GM21367 (cell line): ENCODE results near the gene SHQ1.
"Not testable (repeated sequence)": the region's sequence is repeated elsewhere in the genome, so short reads cannot be mapped to it uniquely, and the experiment has no call there.

Experiments used
- ATAC-seq: cut with Tn5 transposase; IDR thresholded peaks from one replicate; pipeline ENCODE4 v1.9.1; 2021; ENCODE audit not compliant: unreplicated experiment

SHQ1 gene

DNA sequence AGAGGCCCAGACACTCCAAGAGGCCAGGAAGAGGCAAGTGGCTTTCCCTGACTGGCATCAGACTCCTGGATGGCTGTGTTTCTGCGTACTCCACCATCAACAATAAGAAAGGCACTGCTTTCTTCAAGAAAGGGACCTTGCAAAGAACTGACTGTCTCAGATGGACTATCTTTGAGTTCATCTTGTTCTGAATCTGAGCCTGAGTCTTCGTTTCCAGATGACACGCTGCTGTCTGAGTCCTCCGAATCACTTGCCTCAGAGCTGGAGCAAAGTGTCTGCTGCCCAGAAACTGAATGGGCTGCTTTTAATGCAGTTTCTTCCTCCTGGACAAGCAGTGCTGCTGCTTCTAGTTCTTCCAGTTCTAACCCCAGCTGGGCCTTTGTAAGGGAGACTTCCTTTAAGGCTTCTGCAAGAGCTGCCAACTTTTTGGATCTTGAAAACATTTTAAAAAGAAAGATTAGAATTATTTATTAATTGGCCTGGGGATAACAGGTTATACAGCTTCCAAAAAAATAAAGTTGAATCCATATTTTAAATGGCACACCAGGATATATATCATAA, 97.8 kb downstream of the SHQ1 start:
- no peak for ATAC-seq

DNA sequence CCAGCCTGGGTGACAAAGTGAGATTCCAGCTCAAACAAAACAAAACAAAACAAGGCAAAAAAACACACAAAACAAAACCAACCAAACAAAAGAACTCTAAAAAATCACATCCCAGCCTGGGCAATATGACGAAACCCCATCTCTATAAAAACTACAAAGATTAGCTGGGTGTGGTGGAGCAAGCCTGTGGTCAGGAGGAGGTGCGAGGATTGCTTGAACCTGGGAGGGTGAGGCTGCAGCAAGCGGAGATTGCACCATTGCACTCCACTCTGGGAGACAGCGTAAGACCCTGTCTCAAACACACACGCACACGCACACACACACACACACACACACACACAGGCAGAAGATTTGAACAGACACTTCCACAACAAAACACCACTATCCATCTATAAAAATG, 99.6 kb downstream of the SHQ1 start:
- no peak for ATAC-seq

DNA sequence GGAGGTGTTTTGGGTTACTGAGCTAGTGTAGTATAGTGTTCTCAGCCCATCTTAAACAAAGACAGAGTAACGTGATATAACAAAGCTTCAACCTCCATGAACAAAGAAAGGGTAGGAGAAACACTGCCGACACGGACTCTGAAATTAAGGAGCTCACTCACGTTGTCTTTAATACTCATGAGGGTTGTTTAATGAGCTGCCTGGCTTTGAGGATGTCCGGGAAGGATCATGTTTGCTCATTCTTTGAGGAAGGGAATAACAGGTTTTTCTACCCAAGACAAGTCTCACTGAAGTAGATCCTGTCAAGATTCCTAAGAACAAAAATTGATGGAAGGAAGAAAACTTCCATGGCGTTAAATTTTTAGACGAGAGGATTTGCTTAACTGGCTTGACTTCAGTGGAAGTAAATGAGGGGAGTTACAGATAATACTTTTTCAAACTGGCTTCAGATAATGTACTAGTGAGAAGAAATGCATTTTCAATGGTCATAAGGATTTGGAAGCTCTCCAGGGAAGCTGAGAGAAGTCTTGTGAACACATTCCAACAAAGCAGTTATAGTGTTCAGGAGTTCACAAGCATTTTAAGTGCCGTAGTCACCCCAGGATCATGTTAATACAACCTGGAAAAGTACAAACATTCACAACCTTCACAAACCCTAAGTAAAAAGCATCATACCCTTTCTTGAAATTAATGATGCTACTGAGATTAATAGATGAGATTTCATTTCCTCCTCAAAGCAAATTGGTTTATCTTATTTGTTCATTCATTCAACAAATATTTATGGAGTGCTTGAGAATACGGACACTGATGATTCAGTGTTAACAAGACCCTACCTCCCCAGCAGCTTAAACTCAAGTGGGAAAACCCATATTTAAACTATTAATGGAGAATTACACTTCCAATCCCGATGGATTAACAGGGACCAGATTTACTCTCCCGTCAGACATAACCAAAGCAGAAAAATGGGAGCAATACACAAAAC, 101.5 kb downstream of the SHQ1 start:
- no peak for ATAC-seq

DNA sequence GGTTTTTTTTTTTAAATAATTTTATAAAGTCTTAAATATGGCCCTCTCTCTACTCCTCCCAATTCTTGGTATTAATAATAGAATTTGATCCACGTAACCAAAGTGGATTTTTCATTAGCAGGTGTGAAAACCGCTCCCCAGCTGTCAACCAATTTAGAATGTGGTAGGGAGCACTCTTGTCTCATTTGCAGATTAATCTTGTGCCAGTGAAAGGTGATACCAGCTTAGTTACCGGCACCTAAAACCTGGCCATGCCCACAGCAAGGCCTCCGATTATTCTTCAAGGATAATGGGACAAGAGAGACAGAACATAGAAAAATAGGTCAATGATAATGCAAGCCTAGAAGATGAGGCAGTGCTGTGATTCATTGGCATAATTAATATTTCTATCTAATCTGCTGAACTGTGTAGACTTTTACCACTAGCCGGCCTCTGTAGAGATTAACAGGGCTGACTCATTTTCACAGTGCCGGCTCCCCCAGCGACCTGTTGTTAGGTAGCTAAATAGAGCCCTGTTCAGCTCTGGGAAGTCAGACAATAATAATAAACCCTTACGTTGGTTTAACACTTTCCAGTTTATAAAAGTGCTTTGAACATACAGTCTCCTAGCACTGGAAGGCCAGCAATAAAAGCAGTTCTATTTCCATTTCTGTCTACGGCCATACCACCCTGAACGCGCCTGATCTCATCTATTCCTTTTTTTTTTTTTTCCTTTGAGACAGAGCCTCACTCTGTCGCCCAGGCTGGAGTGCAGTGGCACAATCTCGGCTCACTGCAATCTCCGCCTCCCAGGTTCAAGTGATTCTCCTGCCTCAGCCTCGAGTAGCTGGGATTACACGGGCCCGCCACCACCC, 102.9 kb downstream of the SHQ1 start:
- ATAC-seq: no peak

DNA sequence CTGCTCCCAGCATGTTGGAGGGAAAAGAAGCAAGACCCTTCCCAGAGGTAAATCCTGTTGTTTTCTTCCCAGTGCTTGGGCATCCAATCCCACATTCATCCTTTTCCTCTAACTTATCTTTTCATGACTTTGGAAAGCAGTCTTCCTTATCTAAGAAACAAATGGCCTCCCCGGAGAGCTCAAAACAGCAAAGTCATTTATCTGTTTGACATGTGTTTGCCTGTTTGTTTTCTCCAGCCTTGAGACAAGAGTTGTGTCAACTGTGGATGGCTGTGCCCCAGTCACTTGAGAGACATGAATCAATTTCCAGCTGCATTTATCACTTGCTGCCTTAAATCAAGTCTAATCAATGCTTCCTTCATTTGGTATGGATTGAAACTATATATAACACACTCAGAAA, 103.9 kb downstream of the SHQ1 start:
- ATAC-seq: no peak

DNA sequence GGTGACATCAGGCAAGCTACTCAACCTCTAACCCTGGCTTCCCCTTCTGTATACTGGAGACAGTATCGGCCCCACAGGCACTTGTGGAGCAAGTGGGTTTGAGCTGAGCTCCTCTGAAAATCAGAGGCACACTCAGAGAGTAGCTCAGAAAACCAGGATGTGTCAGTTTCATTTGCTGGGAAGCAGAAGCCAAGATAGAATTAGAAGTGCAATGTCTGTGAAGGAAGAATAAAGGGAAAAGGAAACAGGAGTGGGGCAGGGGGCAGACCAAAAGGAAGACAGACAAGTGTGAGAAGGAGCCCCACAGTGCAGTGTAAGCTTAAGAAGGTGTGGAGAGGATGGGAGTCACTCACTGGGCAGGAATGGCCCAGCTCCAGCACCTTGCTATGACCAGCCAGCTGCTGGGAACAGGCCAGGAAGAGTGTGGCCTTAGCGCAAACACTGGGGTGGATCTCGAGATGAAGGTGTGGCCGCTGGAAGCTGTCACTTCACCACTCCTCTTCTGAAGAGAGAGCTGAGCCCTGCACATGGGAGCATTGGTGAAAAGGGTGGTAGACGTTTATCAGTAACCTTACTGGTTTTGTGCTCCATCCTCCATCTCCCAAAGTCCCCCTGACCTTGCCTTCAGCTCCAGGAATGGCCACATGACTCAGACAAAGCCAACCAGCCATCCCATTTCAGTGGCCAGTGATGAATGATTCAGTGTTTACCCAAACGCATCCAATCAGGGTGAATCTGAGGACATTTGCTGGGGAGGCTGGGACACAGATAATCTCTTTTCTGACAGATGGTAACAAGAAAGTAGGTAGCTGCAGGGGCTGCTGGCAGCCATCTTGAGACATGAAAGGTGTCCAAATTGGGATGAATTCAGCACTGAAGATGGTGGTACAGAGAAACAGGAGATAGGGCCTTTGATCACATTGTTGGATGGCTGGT, 108.4 kb downstream of the SHQ1 start:
- no peak for ATAC-seq

DNA sequence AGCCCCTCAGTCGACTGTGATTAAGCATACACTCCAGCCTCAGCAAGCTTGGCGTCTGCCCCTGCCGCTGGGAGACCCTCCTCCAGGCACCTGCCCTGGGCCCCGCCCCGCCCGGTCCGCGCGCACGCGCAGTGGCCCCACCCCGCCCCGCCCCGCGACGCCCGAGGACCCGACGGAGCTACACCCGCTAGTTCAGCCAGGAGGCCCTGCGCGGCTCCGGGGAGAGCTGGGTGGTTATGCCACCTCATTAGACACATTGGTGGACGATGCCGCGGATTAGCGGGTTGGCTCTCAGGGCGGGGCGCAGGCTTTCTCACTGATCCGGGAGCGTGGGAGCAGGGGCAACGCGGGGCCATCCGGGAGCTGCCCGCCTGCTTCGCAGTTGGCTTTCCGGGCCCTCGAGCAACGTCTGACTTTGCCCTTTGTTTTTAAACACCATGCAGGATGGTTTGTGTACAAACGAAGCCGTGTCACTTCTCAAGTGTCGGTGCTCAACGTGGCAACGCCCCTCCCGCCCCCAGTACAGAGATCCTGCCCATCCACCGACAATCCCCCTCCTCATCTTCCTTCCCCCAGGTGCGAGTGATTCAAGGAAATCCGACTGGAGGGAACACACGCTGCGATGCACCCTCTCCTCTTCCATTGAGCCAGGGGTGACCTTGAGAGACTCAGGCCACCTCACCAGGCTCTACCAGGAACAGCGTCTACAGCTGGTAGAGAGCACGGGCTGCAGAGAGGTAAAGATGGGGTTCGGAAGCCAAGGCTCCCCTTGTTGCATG, 109.3 kb downstream of the SHQ1 start:
- ATAC-seq: no peak

DNA sequence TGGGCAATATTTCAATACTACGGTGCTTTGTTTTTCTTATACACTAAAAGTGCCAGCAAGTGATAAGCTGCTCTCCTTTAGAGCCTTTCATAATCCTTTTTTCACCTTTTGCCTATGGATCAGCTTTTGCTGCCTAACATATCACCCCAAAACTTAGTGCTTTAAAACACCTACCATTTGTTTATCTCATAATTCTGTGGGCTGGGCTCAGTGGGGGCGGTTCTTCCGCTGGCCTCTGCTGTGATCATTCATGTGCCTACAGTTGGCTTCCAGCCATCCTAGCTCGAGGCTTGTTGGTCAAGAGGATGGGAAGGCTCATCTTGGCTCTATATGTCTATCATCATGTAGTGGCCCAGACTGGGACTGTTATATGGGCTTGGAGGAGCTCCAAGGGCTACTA, 113.2 kb downstream of the SHQ1 start:
- not testable (repeated sequence) for ATAC-seq

DNA sequence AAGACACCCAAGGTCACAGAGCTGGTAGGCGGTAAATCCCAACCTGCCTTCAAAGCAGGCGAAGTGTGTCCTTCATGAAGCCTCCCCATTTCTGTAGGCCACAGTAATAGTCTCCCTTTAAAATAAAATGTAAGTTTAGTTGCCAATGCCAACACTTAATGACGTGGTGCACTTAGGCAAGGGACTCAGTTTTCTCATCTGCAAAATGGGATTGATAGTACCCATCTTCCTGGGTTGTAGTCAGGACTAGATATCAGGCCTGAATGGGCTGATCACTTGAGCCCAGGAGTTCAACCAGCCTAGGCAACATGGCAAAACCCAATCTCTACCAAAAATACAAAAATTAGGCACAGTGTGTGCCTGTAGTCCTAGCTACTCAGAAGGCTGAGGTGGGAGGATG, 114.6 kb downstream of the SHQ1 start:
- no peak for ATAC-seq

DNA sequence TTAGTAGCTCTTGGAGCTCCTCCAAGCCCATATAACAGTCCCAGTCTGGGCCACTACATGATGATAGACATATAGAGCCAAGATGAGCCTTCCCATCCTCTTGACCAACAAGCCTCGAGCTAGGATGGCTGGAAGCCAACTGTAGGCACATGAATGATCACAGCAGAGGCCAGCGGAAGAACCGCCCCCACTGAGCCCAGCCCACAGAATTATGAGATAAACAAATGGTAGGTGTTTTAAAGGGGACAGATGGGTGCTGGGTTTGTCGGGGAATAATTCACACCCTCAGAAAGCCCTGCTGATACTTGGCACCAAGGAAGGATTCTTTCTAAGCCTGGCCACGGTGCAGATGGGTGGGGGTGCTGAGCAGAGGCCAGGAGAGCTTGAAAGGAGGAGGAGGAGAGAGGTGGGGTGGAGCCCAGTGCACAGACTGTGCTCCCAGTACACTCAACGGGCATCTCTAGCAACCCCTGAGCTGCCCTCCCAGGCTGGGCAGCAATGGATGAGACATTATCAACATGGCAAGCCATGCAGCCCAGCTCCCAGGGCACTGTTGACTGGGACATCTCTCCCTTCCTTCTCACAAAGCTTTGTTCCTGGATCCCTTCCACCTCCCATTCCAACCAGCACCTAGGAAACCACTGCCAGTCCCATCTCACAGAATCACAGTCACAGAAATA, 115.4 kb downstream of the SHQ1 start:
- not testable (repeated sequence) for ATAC-seq

DNA sequence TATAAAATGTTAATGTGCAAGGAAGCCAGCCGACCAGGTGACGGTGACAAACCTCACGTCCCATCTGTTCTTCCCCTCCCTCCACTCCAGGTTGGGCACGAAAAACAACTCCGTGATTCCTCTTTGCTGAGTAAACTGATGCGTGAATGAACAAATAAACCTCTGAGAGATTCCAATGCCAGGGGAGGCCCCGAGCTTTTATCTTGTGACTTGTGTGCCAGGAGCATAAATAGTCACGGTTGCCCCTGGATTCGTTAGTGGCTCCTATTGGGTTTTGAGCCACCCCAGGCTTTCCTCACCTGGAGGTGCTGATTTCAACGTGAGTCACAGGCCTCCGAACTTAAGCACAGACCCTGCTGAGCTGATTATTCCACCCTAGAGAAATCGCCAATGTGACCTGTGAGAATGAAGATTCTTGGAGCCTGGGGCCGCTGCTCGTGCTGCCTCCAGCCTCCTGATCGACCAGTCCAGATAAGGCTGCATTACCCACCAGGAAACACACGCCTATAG, 119.2 kb downstream of the SHQ1 start:
- ATAC-seq: no peak

DNA sequence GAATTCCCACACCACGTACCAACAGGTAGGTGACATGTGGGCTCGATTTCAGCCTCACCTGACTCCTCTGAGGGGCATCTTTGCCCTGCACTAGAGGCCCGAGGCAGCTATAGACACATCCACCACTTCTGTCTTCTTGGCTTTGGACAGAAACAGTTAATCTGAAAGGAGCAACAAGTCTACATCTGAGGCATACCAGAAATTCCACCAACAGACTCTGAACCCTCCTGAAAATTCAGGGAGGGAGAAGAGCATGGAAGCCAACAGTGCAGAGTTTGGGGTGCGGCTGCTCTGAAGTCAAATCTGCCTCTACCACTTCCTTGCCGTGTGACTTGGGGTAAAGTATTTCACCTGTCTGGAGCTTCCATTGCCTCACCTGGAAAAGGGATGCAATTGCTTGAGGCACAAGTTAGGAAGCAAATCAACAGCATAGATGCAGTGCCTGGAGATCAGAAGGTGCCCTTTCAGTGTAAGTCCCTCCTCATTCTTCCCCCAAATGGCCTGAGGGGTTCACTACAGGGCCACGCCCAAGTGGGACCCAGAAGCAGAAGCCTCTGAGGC, 119.8 kb downstream of the SHQ1 start:
- no peak for ATAC-seq

DNA sequence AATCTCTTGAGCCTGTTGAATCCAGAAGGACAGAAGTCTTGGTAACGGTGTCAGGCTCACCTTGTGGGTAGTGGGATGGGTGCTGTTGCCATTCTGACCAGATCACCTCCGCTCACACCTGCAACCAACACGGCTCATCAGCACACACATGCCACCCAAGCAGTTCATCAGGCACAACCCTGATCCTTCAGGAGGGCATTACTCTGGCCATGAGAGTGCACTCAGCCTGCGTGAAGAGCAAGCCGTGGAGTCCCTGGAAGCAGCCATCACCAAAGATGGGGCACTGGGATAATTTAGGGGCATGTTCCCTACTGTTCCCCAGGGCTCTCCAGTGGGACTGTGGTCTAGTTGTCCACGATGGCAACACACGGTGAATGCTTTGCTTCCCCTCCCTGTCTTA, 120.5 kb downstream of the SHQ1 start:
- no peak for ATAC-seq

DNA sequence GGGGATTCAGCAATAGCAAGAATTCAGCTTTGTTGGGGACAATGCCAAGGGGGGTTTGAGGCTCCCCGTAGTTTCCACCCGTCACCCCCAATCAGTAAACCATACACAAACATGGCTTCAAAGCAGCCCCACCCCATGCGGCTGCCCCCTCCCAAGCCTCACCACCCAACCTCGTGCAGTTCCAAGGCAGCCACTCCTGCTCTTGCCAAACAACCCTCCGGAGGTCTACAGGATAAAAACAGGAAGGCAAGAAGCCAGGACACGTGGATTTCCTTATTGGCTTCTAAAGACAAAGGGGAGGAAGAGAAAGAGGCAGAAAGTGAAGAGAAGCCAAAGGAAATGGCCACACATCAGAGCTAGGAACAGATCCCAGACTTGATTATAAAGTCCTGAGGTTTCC, 121.1 kb downstream of the SHQ1 start:
- no peak for ATAC-seq

DNA sequence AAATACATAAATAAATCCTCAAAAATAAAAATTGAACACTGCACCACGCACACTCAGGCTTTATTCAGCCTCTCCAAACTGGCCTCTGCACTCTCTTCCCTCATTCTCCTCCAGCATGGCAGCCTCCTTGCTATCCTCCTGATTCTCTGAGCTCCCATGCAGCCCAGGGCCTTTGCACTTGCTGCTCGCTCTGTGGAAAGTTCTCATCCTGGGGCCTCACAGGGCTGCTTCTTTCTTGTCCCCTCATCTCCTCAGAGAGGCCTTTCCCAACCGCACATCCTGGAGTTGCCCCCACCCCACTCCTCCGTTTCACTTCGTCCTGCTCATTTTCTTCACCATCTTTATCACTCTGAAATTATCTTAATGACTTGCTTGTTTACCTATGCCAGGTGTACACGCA, 123.0 kb downstream of the SHQ1 start:
- ATAC-seq: no peak

DNA sequence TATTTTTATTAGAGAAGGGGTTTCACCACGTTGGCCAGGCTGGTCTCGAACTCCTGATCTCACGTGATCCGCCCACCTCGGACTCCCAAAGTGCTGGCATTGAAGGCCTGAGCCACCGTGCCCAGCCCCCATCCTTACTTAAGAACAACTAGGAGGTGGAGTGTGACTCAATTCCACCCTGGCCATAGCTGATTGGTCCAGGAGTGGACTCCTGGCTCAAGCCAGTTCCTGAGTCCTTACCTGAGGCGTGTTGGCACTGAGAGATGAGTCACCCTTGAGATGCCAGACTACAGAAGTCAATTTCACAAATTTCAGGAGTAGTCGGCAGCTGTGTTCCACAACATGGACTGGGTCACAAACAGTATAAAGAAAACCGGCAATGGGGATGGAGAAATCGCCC, 124.2 kb downstream of the SHQ1 start:
- ATAC-seq: no peak

DNA sequence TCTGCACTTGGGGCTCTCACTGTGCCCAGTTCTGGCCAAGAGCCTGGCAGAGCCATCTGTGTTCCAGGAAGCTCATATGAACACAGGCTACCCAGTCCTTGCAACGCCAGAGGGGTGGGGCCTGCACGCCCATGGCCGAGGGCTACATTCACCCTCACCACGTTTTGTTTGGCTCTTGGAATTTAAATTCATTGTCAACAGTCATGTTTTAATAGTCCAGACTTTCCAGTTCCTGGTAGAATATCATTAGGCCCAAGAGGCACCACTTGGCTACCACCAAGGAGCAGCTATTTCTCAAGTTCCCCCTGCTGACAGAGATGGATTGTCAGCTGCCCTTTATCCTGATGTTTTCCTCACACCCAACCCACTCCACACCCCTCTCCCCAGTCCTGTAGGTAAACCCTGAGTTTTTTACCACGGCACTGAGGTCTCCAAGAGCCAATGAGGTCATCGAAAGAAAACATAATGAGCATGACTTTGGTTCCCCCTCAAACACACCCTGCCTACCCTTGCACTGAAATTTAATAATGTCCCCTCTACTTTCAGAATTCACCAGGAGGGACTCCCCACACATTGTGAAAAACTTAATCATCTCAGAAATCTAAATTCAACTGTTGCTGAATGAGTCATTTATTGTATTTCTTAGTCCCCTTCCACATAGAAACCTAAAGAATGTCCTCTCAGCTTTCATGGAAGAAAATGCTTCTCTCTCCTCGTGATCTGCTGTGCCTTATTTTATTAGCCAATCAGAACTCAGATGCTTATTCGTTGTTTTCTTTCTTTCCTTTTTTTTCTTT, 125.1 kb downstream of the SHQ1 start:
- ATAC-seq: no peak
